ENCODE measurements around the gene RGS12.

The RGS12 gene

DNA sequence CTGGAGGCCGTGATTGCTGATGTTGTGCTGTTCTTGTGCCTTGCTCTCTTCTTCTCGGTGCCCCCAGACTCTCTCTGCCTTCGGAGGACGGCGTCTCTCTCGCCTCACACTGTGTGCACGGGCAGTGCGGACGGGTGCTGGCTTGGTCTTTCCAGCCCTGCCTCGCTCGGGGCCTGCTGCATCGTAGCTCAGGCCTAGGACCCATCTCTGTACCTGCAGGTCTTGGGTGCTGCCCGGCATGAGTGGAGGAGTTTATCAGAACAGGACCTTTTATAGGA, 18.2 kb downstream of the RGS12 start:
- no peak for DNase-seq (ENCODE audit: low read depth in 4 of 4, low spot score in 1 of 4)

- no peak for DNase-seq (ENCODE audit: low read depth in 4 of 4, low spot score in 1 of 4)
Measured at GRCh38 chr4:3311489-3312171, 18.8 kb downstream of the RGS12 start.

DNA sequence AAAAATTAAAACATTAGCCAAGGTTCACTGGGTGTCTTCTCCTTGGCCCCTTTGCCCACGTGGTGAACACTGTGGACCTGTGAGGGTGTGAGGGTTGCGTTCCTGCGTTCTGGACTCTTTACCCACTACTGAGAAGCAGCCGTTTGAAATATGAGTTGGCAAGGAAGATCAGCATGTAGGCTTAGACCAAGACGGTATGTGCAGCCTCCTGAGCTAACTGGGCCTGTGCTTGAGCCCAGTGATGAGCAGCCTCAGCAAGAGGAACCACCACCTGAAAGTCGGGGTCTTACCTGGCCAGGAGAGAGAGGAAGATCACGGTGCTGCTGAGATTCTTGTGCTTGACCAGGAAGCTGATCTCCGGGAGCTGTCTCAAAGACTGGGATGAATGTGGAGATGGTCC, 19.5 kb downstream of the RGS12 start:
- DNase-seq (ENCODE audit: low read depth in 4 of 4, low spot score in 1 of 4): no peak

GRCh38 chr4:3313139-3313538, 20.3 kb downstream of the RGS12 start:
- no peak for DNase-seq (ENCODE audit: low read depth in 4 of 4, low spot score in 1 of 4)

DNA sequence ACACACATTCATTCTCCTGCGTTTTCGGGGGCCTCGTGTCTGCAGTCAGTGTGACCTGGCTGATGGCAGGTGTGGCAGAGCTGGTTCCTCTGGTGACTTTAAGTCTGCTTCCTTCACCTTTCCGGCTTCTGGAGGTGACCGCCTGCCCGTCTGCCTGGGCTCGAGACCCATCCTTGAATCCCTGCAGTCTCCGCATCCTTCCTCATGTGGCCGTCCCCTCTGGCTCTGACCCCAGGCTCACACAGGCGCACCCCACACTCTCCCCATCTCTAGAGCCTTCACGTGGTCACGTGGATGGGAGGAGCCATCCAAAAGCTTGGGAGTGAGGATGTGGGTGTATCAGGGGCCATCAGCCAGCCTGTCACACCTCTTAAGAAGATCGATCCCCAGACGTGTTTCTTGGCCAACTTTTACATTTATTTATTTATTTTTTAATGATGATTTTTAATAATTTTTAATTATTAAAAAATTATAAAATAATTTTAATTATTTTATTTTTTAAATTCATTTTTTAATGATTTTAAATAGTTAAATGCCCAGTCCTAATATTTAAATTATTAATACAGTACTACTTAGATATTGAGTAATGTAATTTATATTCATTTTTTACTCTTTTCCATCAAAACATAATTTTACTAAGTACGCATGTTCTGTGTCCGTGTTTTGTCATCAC, 20.9 kb downstream of the RGS12 start:
- no peak for DNase-seq (ENCODE audit: low read depth in 4 of 4, low spot score in 1 of 4)

- no peak for DNase-seq (ENCODE audit: low read depth in 4 of 4, low spot score in 1 of 4)
Measured at GRCh38 chr4:3314706-3315260, 22.0 kb downstream of the RGS12 start.

DNA sequence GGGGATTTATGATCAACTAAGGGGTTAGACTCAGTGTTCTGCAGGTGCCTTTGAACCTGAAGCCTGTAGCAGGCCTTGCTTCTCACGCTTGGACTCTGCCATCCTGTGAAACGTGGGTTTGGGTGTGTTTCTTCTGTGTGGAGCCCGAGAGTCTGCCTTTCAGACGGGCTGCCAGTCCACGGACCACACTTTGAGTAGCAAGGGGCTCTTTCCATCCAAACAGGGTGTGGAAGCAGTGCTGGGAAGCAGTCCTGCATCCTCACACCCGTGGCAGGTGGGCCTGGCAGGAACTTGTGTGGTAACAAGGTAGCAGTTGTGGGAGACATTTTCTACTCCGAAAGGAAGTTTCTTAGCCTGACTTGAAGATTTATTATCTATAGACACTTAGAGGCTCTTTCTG, 22.7 kb downstream of the RGS12 start:
- DNase-seq (ENCODE audit: low read depth in 4 of 4, low spot score in 1 of 4): no peak

DNA sequence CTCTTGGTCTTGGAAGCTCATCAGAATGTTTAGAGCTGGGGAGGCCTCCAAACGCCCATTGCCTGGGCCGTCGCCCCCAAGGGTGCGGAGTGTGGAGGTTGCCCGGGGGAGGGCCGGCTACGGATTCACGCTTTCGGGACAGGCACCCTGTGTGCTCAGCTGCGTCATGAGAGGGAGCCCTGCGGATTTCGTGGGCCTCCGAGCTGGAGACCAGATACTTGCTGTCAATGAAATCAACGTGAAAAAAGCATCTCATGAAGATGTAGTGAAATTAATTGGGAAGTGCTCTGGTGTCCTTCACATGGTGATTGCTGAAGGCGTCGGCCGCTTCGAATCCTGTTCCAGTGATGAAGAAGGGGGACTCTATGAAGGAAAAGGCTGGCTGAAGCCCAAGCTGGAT, 23.3 kb downstream of the RGS12 start:
- no peak for DNase-seq (ENCODE audit: low read depth in 4 of 4, low spot score in 1 of 4)

DNA sequence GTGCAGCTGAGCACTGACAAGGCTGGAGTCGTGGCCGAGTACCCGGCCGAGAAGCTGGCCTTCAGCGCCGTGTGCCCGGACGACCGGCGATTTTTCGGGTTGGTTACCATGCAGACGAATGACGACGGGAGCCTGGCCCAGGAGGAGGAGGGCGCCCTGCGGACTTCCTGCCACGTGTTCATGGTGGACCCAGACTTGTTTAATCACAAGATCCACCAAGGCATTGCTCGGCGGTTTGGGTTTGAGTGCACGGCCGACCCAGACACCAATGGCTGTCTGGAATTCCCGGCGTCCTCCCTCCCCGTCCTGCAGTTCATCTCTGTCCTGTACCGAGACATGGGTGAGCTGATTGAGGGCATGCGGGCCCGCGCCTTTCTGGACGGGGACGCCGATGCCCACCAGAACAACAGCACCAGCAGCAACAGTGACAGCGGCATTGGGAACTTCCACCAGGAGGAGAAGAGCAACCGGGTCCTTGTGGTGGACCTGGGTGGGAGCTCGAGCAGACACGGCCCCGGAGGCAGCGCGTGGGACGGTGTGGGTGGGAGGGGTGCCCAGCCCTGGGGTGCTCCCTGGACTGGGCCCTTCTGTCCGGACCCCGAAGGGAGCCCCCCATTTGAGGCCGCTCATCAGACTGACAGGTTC, 24.3 kb downstream of the RGS12 start:
- DNase-seq (ENCODE audit: low read depth in 4 of 4, low spot score in 1 of 4): no peak

DNA sequence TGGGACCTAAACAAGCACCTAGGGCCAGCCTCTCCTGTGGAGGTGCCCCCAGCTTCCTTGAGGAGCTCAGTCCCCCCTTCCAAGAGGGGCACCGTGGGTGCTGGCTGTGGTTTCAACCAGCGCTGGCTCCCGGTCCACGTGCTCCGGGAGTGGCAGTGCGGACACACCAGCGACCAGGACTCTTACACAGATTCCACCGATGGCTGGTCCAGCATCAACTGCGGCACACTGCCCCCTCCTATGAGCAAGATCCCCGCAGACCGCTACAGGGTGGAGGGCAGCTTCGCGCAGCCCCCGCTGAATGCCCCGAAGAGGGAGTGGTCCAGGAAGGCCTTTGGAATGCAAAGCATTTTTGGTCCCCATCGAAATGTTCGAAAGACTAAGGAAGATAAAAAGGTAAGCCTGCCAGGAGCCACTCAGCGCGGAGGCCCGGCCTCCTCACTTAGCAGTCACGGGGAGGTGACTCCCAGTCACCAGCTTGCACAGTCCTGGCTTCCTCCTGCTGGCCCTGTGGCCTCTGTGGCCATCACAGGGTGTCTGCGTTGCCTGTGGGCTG, 24.9 kb downstream of the RGS12 start:
- DNase-seq (ENCODE audit: low read depth in 4 of 4, low spot score in 1 of 4): no peak

- DNase-seq (ENCODE audit: low read depth in 4 of 4, low spot score in 1 of 4): no peak
Measured at GRCh38 chr4:3318561-3319021, 25.8 kb downstream of the RGS12 start.

DNA sequence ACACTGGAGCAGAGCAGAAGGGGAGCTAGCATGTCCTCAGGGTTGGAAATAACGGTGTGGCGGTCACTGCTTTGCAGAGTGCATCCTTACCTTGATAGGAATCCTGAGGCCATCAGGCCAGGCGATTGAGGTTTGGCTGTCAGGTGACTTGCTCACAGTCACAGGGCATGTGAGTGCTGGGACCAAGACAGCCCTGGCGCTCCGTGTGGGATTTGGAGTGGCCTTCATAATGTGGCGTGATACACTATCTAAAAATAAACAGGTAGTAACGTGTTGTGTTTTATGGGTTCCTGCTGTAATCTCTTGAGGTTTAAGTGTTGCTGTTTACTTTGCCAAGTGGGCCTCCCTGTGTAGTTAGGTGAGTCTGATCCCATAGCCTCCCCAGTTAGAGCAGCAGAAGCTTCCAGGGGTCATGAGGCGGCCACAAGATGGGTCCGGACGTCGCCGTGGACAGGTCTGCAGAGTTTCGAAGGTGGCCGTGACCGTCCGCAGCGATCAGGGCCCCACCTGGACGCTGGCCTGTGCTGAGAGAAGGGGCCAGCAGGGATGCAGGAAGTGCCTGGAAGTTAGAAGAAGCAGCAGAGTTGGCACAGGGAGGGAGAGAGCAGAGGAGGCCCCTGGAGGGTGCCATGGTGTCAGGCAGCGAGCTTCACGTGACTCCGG, 27.7 kb downstream of the RGS12 start:
- DNase-seq (ENCODE audit: low read depth in 4 of 4, low spot score in 1 of 4): no peak

DNA sequence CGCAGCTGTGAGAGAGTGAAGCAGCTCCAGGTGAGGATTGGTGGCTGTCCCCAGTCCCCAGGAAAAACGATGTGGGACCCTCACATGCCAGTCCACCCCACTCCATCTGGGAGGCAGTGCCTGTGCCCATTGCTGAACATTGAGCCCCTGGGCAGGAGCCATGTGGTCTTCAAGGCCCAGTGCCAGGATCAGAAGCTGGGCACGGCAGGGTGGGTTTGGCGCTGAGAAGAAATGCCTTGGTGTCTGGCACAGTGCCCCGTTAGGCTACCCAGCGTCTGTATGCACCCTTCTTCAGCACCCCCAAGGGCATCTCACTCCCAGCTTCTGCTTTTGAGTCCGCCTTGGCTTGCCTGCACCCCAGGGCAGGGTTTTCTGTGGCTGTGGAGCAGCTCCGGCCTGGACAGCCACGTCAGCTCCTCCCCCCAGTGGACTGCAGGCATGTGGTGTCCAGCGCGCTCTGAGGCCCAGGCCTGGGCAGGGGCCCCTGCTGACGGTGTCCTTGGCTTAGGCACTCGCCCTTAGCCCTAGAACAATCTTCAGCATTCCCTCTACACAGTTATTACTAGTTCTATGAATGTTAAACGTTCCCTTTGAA, 28.6 kb downstream of the RGS12 start:
- DNase-seq (ENCODE audit: low read depth in 4 of 4, low spot score in 1 of 4): no peak

DNA sequence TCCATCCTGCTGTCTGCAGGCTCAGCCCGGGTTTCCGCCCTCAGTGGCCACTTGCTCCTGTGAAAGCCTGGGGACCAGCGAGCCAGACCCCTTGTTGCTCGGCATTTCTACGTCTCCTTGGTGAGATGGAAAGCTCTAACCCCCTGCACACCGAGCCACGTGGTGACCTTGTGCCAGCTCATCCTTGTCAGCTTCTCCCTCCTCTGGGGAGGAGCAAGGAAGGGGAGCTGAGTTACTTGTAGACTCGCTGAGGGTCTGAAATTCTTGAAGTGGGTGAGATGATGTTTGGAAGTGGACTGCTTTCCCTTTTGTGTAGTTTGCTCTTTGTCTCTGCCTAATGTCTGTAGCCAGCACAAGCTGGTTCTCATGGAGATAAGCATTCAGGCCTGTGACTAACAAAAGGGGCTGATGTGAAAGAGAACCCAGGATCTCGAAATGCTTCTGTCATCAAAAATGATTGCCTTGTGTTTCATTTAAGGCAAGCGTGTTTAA, 29.3 kb downstream of the RGS12 start:
- DNase-seq (ENCODE audit: low read depth in 4 of 4, low spot score in 1 of 4): no peak

- no peak for DNase-seq (ENCODE audit: low read depth in 4 of 4, low spot score in 1 of 4)
Measured at GRCh38 chr4:3323071-3323481, 30.3 kb downstream of the RGS12 start.

DNA sequence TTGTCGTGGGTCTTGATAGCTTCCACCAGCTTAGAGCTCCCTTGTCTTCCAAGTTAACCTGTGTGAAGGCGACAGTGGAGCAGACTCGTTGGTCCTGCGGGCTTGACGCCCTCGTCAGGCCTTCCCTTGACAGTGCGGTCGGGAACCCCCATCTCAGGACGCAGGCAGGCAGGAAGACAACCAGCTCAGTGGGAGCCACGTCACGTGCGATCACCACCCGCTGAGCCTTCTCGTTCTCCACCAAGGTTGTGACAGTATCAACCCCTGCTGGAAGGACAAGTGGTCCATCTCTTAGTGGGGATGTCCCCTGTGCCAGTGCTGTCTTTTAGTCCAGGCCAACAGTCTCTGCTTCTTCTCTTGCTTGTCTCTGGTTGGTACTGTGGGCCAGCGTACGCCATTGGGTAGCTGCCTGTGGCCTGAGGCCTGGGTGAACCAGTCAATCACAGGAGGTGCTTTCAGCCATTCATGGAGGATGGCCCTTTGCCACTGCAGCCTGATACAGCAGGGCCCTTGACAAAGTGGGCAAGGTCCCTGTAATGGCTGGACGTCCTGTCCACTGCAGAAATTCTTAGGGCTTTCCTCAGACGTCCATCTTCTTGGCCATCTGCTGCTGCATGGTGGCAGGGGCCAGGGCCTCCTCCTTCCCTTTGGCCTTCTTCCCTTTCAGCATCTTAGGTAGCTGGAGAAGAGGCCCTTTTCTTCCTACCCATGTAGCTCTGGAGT, 31.4 kb downstream of the RGS12 start:
- DNase-seq (ENCODE audit: low read depth in 4 of 4, low spot score in 1 of 4): no peak

DNA sequence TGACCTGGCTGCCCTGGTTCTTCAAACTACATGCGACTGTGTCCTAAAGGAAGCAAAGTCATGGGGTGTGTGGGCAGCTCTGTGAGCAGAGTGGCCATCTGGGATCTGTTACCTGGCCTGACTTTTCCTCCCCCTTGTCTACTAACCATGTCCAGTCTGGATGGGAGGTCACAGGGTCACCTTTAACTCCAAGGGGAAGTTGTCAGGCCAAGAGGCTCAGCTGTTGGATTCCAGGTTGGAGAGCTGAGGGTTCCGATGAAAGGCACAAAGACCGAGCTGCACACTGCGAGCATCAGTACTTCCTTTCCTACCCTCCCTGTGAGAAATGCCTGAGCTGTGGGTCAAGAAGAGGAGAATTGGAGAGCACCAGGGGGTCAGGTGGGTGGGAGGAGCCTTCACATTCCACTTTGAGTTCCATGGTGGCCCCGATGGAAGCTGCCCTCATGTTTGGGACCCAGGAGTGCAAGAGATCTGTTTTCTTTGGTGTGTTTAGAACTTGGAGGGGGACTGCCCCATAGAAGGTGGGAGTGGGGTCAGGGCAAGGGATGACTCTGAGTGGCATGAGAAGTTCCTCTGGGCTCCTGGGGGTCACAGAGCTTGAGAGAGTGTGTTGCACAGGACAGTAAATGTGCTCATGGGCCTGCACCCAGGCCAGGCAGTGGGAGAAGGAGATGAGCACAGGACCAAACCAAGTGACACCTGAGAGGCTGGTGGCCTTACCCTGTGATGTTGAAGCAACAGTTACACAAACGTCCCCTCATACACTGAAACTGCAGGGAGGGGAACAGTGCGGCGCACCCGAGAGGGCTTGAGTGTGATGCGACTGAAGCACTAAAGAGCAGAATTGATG, 36.2 kb downstream of the RGS12 start:
- no peak for DNase-seq (ENCODE audit: low read depth in 4 of 4, low spot score in 1 of 4)

- DNase-seq (ENCODE audit: low read depth in 4 of 4, low spot score in 1 of 4): no peak
Measured at GRCh38 chr4:3329887-3330286, 37.1 kb downstream of the RGS12 start.

DNA sequence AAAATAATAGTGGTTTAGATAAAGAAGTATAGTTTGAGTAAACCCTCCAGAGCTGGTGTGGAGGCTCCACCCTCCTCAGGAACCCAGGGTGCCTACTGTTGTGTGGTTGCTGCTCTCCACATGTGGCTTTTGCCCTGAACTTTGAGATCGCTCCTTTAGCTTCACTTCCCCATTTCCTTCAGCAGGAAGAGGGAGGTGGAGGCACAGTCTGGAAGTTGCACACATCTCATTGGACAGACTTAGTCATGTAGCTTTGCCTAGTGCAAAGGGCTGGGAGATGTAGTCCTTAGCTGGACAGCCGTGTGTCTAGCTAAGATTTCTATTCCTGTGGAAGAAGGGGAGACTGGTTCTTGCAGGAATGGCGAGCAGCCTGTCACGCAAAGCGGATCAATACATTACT, 37.9 kb downstream of the RGS12 start:
- no peak for DNase-seq (ENCODE audit: low read depth in 4 of 4, low spot score in 1 of 4)

Measured in stimulated activated CD4-positive, alpha-beta T cell treated with anti-CD3 and anti-CD28 coated beads, Interleukin-1b, Interleukin-23, amount 100 ng/mL, for 24 hours (primary cell).